HG03066 (cell line): ENCODE measurements around the gene TNS1.
A peak's percentile ranks its signal among the peaks of the same experiment; 100 is the strongest.

Source experiments
- ATAC-seq: cut with Tn5 transposase; IDR thresholded peaks from one replicate; pipeline ENCODE4 v1.9.1; 2021; ENCODE audit warnings: low read depth; ENCODE audit not compliant: unreplicated experiment

Gene TNS1

DNA sequence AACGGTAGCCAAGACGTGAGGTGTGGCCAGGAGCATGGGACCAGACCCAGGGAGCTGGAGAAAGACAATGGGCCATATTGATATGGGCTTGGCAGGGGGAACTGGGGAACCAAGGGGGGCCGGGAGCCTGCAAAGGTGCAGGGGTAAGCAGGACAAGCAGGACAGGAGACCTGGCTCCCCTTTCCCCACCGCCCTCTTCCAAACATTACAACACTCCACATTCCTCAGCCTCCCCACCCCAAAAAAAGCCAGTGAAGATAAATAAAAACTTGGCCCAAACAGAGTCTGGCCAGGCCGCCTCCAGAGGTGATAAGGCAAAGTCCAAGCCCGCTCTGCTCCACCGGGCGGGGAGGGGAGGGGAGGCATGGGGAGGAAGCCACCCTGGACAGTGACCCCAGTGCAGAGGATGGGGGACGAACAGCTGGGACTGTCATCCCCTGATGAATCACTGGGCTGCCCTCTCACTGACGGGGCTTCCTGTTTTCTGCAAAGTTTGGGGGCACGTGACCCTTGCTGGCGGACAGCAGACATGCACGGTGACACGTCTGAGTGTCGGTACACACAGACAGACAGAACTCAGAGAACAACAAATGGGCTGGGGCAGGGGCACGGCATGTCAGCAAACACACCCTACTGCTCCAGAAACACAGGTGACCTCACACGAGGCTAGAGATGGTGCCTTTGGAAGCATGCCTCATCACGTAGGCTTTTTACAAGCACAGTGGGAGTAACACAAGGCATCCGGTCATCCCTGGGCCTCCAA is 100.2 kb downstream of the TNS1 start:
- ATAC-seq, result no peak

DNA sequence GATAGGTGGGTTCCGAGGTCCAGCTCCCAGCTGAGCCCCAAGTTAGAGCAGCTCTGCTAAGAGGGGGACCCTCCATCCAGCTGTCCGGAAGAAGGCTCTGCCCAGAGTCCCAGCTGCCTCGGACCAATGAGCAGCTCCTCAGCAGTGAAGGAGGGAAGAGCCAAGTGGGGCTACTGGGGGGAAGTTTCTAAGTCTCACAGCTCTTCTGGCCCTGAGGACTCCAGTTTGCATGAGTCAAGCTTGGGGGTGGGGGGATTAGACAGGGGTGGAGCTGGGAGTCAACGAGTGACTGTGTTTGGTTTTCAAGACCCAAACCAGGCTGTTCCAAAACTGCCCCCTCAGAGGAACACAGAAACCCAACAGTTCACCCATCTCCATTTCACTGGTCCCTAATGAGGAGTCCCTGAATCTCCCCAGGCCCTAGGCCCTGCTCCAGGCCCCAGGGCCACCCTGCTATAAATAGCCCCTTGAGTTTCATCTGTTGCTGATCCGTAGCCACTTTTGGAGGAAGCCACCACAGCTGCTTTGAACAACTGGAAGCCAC is 100.9 kb downstream of the TNS1 start:
- ATAC-seq, result no peak

DNA sequence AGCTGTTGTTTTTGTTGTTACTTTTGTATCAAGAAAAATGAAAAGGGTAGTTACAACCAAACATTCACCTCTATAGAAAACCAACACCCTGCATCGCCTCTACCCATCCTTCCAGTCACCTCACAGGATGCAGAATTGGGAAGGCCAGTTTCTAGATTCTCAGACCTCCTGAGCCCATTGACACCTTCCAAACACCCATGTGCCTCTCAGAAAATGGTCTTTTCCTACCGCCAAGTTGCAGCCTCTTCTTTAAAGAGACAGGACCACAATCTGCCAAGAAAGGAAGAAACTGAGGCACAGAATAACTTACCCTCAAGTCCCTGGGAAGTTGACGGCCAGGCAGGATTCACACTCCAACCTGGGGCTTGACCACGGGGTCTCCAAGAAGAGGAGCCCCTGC is 101.4 kb downstream of the TNS1 start:
- no peak for ATAC-seq

DNA sequence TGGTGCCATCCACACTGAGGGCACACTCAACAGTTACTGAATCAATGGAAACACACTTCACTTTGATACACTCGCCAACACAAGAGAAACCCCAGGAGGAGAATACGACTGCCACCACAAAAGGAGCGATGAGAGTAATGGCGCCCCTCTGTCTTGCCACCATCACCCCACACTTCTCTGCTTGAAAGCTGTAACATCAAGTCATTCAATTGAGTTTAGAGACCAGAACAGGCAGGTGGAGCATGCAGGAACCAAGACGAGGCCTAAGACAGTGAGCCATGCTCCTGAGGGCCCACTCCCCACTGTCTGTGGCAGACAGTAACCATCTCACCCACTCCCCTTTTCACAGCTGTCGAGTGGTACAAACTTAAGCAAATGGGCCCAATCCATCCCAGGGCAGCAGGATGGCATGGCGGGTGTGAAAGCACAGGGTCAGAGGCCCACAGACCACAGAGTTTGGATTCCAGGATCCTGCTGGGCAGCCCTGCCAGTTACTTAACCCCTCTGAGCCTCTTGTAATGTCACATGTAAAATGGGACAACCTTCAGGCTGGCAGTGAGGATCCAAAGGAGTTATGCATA is 101.9 kb downstream of the TNS1 start:
- ATAC-seq, result no peak

DNA sequence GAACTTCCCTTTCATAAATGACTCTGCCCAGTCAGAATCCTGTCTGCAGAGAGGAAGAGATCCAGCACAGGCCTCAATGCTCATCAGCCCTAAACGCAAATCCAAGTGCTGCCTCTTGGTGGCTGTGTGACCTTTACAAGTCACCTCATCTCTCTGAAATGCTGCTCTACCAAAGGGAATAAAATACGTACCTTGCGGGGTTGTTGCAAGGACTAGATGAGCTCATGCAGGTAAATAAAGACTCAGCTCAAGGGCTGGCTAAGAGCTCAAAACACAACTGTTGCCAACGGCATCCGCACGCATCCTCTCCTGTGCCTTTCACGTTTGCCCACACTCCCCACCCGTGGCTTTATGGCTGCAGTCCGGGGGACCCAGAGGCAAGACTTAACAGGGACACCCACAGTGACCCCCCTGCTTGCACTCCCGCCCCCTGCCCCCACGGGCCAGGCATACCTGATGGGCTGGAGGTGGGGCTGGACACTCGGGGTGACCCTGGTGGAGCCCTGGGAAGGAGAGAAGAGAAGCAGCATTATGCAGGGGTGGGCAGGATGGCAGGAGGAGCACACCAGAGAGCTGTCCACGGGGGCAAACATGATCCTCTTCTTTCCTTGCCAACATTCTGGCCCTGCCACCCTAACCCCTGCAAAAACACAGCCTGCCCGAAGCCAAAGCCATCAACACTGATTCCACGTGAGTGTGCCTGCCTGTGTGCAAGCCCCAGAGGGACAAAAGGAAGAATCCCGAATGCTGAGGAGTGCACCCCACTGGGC is 102.6 kb downstream of the TNS1 start:
- ATAC-seq, result no peak

DNA sequence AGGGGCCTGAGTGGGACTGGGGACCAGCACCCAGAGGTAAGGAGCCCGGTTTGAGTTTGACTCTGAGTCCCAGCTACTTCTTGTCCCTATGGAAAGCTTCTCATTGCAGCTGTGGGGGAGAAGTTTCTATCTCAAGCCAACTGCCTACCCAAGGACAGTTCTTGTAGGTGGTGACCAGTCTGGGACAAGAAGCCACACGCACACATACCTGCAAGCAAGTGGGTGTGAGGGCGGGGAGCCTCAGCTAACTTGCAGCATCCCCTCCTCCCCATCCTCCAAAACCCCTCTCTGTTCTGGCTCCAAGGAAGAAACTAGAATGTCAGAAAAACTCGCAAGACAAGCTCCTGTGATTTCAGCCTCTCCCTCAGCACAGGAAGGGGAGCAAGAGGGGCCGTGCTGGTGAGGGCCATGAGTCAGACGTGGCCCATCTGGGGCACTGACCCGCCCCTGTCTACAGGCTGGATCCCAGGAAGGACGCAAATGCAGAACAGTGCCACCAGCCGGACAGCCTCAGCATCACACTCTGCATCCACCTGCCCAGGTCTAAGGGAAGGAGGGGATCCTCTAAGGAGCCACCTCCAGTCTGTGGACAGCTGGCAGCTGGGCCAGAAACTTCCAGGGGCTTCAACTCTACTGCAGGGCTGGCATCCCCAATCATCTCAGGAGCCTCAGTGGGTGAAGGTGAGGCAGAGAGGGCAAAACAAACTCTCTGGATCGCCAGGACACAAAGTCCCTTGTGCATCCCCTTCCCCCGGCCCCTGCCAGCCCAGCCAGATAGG is 103.4 kb downstream of the TNS1 start:
- no peak for ATAC-seq

DNA sequence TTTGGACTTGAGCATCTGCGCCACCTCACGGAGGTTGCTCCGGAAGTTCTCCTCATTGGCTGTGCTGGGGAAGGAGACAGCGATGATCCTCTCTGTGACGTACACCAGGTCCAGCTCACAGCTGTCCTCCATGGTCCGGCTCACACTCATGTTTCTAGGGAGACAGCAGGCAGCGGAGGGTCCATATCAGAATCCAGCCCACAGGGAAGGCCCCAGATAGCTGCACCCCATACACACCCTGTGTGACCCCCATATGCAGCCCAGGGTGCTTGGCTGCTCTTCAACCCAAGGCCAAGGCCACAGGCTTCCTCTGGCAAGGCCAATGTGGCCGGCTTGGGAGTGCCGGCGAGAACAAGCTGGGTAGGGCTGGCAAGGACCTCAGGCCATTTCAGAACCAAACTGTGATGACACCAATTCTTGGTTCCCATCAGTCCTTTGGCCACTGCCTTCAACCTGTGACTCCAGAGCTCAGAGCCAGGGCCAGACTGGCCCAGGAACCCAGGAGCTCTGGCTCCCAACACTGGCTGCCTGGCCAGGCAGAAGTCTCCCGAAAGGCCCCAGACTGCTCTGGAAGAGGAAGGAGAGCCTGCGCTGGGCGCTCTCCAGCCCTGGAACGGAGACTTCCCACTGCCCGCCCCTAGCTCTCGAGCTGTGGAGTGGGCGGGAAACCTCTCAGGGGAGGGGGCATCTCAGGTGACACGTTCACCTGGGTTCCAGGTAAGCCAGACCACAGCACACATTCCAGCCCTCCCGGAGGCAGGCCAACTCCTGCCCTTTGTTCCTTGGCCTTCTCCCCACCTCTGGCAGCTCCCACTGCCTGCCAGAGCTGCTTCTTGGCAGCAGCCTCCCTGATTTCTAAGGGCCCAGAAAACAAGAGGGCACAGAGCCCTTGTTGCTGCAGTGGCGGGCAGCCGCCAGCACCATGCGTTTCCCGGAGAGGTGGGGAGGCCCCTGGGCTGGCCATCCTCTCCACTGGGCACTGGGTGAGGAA is 104.7 kb downstream of the TNS1 start:
- no peak for ATAC-seq

DNA sequence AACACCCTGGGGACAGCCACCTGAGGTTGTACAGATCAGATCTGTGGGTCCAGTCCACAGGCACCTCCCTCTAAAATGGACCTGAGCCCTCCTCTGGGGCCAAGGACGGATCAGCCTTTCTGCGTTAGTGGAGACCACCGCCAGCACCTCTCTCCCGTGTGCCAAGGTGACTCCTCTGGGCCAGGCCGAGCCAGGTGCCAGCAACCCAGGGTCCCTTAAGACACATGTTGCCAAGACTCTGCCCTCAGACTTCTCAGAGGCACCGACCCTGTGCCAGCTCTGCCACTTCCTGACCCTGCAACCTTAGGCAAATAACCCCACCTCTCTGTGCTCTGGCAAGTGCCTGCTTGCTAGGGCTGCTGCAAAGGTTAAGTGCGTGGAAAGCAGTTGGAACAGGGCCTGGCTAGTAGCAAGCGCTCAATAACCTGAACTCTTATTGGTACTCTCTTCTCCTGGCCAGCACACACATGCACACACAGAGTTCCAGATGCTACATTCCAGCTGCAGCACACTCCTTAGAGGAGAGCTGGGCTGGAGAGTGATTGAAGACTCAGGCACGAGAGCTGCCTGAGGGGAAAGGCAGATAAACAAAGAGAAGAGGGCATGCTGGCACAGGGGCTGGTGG is 105.6 kb downstream of the TNS1 start:
- no peak for ATAC-seq

DNA sequence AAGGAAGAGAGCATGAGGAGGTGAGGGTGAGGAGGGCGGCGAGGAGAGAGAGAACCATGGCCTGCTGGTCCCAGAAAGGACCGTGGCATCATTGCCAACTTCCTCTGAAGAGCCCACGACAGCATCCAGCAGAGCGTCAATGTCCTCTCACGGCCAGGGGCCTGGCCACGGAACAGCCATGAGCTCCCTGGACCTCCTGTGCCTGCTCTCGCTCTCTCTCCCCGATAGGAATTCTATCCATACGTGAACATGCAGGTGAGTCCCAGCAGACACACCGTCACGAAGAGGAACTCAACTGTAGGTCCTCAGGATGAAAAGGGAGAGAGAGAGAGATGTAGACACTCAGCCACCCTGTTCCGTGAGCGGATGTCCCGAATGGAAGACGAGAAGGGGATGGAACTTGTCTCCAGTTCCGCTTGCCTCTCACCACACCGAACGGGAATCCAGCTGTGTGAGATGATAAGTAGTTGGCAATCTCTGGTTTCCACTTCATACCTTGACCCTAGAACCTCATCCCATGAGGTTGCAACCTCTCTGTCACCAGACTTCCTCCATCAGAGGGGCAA is 107.6 kb downstream of the TNS1 start:
- no peak for ATAC-seq

DNA sequence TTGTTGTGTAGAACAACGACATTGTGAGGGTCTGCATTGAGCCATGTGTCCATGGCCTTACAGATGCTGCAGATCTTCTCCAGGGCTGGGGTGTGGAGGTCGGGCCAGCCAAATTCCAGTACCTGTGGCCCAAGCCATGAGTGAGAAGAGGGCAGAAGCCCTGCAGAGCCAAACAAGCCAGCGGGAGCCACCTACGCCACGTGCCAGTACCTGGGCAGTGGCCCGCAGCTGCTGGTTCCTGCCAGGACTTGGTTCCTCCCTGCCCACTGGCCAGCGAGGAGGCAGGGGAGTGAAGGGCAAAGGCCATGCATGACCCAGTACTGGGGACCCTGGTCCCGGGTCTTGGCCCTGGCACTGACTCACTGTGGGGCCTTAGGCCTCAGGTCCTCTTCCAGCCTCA is 109.4 kb downstream of the TNS1 start:
- ATAC-seq, result no peak

DNA sequence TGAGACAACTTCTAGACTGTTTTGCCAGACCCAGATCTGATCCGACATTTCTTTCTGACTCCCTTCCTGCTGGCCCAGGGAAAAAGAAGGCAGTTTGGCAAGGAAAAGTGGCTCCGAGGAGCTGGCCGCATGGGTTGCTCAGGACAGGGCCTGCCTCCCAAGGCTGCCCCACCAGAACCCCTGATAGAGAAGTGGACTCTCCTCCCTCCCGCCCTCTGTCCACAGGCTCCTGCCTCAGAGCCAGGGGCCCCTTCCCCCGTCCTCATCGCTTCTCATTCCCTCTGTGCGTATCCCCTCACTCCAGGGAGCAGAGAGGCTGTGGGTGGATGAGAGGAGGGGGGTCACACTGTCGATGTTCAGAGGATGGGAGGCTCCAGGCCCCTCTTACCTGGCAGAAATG is 110.2 kb downstream of the TNS1 start:
- ATAC-seq, result no peak

DNA sequence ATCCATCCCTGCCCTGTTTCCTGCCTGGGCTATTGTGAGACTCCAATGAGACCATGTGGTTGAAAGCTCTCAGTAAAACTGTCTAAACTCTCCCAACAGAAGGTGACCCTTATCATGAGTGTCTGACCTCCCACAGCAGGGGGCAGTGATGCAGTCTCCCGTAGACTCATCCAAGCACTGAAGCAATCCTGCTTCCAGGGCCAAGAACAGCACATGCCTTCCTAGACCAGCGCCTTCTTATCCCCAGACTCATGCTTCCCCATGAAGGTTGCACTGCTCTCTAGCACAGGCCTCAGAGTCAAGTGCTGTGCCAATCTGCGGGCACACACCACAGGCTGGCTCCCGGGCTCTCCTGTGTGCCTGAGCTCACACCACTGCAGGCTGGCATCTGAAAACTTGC is 112.3 kb downstream of the TNS1 start:
- ATAC-seq, result no peak

DNA sequence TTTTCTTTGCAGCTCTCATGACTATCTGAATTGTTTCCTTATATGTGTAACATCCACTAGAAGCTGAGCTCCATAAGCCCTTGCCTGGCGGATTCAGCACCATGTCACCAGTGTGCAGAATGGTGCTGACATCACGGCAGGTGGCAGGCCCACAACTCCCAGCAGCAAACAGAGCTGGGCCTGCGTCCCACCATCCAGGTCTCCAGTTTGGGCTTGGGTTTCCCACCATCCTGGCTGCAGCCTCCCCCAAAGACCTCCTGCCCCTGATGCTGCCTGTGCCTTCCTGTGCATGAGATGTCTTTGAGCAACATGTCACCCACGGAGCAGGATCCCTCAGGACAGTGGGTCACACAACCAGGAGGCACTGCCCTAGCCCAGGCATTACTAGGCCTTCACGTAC is 113.1 kb downstream of the TNS1 start:
- ATAC-seq, result no peak

DNA sequence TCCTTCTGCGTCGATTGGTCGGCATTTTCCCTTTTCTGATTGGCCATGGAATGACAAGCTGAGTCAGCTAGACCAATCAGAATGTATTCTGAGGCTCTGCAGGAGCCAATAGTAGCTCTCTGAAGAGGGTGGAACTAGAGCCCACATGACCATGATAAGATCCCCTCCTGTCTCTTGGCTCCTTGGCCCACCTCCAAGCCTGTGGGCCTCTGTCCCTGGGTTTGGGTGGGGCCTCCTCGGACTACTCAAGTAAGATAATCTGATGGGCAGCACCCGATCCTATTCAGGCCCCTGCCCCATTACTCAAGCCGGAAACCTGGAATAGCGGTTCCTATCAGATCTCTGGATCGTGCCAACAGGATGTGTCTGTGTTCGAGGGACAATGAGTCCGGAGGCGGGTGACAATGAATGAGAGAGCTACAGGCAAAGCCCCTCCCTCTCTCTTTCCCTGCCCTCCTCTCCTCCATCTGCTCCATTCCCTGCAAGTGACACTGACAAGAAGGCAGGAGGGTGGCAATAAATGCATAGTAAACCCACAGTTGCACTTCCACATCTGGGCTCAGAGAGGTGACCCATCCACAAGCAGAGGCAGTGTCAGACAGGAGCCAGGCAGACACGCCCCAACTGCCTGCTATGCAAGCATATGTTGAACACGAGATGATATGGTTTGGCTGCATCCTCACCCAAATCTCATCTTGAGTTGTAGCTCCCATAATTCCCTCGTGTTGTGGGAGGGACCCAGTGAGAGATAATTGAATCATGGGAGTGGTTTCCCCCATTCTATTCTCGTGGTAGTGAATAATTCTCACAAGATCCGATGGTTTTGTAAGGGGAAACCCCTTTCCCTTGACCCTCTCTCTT is 114.7 kb downstream of the TNS1 start:
- ATAC-seq, result no peak

DNA sequence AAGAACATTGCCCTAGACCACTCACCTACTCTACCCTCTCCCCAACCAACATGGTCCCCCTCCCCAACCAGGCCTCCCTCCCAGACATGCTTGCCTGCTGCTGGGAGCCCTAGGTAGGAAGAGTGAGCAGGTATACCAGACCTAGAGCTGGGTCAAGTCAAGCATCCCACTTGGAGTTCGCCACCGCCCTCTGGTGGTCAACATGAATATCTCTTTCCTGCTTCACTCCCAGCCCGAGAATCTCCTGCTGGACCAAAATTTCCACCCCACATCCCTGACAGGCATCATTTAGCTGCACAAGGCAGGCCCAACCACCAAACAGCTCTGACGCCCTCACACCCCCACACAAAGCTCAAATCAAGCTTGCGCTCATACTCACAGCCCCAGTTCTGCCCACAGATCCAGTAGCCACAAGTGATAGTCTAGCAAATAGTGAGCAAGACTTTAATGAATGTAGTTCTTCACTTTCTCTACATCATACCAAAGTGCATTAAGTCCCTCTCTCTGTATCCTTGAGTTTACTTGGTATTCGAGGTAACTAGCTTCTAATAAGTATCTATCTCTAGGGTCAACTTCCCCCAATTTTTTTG is 116.0 kb downstream of the TNS1 start:
- ATAC-seq, result peak; percentile 84

DNA sequence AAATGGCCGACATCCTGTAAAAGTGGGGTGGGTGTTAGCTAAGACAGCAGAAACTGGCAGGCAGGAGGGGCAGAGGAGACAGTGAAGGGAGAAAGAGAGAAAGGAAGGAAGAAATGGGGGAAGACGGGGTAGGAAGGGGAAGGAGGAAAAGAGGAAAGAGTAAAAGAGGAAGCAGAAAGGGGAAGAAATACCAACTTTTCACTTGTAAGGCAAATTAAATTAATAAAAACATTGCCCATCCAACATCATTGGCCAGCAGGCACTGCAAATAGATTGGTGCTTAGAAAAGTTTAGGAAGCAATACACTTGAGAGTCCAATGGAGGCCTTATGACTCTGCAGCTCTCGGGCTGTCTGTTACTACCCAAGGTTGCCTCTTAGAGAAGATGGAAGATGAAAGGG is 116.7 kb downstream of the TNS1 start:
- no peak for ATAC-seq

DNA sequence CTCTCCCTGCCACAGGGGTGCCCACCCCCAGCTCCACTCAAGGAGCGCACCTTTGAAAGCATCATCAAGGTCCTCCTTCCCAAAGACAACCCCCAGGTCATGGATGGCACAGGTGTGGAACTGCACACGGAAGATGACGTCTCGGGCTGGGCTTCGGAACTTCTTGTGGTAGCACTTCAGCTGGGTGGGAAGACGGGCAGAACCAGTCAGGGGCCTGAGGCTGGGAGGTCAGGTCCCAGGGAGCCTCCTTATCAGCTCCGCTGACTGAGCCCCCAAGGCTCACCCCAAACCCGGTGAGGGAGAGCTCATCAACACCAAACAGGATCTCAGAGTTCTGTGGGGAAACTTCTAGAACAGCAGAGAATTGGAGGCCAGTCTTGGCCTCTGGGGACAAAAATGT is 117.8 kb downstream of the TNS1 start:
- ATAC-seq, result no peak

DNA sequence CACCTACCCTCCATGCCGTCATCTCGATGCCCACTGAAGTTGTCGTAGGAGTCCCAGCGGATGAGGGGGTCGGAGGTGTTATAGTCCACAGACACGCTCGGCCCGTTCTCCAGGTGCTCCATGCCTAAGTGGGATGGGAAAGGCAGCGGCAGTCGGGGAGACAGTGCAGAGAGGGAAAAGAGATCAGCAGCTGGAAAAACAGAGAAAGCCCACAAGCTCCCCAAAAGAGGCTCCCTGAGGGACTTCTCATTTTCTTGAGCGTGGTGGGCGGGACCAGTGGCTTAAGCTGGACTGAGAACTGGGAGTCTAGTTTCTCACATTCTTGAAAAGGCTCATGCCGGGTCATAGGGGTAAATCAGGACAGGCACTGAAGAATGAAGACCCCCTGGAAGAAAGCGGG is 121.9 kb downstream of the TNS1 start:
- ATAC-seq, result no peak
